ENCODE data around the gene C2CD3.
A peak's percentile ranks its signal among the peaks of the same experiment; 100 is the strongest.

C2CD3 gene

DNA sequence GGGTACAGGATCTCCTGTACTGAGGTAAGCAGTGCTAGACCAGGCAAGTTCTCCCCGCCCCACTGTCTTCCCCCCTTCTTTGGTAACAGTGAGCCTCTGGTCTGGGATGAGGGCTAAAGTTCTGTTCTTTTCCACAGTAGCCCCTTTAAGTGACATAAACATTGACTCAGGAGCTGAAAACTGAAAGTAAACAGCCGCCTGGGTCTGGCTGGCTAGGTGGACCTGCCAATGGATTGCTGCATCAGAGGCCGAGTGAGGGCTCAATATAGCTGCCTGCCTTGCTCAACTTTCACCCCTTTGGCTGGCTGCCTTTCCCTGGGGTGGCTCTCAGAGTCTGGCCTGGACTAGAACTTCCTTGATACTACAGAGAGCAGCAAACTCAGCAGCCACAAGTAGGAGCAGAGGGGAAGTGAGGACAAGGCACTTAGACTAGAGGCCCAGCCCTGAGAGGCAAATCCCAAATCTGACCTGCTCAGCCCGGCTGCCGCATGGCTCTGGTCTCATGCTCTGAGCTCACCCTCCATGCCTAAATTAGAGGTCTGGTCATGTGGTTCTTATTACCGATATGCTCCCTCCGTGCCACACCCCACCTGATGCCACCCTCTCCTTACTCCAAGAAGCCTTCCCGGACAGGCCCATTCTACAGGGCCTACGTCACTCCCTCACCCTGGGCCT, 152.3 kb downstream of the C2CD3 start:
- DNase-seq (ENCODE audit: low read depth) = no peak

DNA sequence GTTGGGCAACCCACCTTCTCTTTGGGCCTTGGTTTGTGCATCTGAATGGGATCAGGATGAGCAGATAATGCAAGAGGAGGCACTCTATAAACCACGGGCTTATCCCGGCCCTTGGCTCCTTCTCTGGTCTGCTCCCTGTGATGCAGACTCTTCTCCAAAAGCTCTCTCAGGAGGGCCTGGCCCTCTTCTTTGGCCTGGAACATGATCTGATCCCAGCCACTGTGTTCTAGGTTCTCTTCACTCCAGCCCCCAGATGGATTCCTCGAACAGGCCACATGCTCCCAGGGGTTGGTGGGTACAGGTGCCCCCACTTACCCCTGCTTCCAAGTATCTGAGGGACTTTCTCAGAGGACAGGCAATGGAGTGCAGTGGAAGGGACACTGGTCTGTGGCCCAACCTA, 153.2 kb downstream of the C2CD3 start:
- DNase-seq (ENCODE audit: low read depth) = no peak

GRCh38 chr11:74015919-74016684, 154.7 kb downstream of the C2CD3 start:
- DNase-seq (ENCODE audit: low read depth) = no peak

DNA sequence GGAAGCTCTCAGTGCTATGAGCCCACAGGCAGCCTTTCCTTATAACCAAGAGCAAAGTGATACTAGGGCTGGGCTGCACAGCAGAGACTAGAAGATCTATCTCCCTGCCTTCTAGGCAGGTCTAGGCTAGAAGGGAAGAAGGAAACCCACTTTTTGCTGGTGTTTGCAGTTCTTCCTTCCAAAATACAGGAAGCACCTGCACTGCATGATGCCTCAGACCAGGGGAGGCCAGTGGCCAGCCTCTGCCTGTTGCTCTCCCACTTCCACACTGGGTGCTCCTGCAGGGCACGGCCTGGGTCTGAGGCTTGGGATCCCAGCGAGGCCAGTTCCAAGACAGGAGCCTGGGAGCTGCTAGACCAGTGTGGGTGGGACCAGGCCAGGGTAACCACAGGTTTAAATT, 155.9 kb downstream of the C2CD3 start:
- no peak for DNase-seq (ENCODE audit: low read depth)

- no peak for DNase-seq (ENCODE audit: low read depth)
These were observed 157.7 kb downstream of the C2CD3 start for GRCh38 chr11:74013141-74013540.

DNA sequence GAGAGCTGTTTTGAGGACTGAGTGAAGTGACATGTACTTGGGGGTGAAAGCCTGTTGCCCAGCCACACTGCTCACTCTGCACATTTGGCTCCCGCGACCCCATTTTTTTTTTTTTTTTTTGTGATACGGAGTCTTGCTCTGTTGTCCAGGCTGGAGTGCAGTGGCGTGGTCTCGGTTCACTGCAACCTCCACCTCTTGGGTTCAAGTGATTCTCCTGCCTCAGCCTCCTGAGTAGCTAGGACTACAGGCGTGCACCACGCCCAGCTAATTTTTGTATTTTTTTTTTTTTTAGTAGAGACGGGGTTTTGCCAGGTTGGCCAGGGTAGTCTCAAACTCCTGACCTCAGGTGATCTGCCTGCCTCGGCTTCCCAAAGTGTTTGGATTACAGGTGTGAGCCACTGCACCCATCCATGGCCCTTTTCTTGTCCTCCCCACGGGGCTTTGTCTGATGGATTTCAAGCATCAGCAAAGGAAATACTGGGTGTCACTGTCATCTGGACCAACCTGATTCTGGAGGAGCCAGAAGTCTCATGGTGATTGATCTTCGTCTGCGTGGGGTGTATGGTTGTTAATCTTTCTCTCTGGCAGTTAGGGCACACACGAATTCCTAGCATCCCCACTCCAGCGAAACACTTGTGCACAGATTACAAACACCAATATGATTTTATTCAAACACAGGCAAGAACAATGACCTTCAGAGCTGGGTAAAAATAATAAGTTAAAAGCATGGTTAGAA, 158.6 kb downstream of the C2CD3 start:
- DNase-seq (ENCODE audit: low read depth) = no peak

DNA sequence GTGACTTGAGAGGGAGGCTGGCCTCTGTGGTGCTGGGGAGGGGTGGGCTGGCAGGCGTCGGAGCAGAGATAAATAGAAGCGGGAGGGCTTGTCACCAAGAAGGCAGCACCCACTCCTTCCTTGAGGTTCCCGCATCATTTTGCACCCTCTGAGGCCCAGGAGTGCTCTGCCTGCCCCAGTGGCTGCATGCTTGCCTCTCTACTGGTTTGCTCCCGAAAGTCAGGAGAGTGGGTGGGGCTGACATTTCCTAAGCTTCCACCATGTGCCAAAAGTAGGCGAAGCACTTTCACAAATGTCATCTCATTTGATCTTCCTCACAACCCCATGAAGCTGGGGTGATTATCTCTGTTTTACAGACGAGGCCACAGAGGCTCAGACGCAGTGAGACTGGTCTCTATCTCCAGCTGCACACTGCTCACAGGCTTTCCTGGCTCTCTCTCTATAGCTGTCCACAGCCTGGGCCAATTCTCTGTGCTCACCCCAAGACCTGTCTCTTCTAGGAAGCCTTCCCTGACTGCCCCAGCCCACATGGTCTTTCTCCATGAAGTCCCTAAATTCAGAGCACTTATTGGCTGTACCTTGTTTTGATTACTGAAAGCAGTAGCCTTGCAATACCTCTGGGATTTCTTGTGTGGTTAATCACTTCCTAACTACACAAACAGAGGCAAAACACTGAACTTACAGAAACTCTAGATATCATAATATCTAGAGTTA, 159.3 kb downstream of the C2CD3 start:
- peak; percentile 29 for DNase-seq (ENCODE audit: low read depth)

- no peak for DNase-seq (ENCODE audit: low read depth)
These were observed 160.2 kb downstream of the C2CD3 start for GRCh38 chr11:74010306-74011300.

DNA sequence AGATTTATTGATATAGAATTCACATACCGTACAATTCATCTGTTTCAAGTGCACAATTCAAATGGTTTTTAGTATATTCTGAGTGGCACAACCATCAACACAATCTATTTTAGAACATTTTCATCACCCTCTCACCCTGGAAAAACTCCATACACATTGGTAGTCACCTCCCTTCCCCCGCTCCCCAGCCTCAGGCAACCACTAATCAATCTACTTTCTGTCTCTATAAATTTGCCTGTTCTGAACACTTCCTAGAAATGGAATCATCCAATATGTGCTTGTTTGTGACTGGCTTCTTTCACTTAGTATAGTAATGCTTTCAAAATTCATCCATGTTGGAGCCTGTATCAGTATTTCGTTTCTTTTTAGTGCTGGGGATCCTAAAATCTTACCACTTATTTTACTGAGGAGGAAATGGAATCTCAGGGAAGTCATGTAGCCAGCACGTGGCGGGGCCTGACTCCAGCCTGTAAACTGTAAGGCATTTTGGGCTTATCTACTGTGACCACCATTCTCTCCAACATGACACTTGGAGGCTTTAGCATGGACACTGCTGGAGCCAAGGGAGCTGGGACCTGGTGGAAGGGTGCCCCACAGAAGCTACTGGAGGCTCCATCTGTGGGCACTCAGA, 161.0 kb downstream of the C2CD3 start:
- no peak for DNase-seq (ENCODE audit: low read depth)

- no peak for DNase-seq (ENCODE audit: low read depth)
These were observed 161.6 kb downstream of the C2CD3 start for GRCh38 chr11:74009230-74009547.

GRCh38 chr11:74008373-74009229, 162.2 kb downstream of the C2CD3 start, which contains the start of gene UCP3:
Gene UCP3 (minus strand): TSS chr11:74009085. CDS start chr11:74007042, 2,043 bp downstream.
- no peak for DNase-seq (ENCODE audit: low read depth)

DNA sequence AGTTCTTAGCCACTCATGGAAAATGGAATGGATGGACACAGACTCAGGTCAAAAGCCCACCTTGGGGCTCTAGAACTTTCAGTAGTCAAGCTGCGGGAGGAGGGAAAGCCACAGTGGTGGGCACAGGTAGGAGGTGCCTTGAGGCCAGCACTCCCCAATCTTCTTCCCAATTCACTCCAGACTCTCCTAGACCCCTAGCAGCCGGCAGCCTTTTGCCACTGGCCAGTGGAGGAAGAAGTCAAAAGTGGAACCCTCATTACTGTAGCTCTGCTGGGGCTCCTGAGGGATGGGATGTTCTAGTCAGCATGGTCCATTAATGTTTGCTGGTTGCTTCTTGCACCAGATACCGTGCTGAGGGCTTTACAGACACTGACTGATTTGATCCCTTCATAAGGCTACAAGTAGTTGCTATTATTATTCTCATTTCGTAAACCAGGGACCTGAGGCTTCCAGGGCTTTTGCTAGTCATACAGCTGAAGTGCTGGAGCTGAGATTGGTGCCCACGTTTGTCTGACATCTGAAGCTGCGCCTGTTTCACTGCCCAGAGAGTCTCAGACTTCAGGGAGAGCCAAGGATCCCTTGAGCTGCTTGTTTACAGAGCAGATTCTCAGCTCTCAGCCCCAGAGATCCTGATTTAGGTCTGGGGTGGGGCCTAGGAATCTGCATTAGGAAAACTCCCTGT, 163.0 kb downstream of the C2CD3 start:
- no peak for DNase-seq (ENCODE audit: low read depth)

DNA sequence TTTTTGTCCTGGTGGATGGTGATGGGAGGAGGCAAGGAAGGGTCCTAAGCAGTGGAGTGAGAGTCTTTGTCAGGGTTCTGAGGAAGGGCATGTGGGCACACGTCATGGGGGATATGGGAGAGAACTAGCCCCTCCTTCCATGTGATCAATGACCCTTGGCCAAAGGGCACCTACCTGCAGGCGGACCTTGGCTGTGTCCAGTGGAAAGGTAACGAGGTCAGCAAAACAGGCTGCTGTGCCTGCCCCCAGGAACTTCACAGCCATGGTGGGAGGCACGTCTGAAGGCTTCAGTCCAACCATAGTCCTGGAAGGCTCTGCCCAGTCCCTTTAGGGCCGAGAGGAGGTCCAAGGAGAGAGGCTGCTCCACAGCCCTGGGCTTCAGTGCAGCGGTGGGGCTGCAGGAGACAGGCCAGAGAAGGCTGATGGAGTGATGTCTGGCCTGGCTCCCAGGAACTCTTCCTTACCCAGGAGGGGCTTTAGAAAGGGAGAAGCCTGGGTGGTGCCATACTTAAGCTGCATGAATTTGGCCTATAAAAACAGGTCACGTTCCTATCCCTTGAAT, 164.0 kb downstream of the C2CD3 start:
- no peak for DNase-seq (ENCODE audit: low read depth)

- DNase-seq (ENCODE audit: low read depth) = no peak
These were observed 164.9 kb downstream of the C2CD3 start for GRCh38 chr11:74005721-74006517.

DNA sequence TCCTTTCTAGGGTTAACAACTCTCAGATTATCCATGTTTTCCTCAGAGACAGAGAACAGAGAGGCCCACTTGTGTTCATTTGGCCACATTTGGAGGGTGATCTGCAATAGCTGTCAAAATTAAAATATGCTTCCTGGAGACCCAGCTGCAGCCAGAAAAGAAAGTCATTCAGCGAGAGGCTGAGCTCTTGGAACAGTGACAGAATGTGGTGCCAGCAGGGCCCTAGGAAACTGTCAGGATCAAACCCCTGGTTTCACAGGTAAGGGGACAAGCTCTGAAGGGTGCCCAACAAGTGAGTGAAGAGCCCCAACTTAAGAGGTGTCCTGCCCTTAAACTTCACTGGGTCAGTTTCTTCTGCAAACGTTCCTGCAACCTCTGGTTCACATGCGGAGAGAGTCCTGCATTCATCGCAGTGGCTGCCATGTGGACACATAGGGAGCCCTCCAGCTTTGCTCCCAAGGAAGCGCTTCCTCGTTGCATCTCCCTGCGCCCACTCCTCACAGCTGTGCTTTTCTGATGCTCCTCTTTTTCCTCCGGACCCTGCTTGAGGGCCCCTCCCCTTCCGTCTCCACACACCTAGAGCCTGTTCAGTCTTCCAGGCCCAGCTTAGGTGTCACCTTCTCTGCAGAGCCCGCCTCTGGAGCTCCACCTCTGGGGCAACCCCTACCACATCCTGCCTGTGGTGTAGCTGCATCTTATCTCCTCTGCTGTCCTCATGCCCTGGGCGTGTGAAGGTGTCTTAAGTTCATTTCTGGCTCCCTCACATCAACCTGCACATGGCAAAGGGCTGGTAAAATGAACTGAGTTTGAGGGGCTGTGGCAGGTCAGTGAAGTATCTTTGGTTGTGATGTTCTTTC, 165.8 kb downstream of the C2CD3 start:
- peak; percentile 66 for DNase-seq (ENCODE audit: low read depth)

DNA sequence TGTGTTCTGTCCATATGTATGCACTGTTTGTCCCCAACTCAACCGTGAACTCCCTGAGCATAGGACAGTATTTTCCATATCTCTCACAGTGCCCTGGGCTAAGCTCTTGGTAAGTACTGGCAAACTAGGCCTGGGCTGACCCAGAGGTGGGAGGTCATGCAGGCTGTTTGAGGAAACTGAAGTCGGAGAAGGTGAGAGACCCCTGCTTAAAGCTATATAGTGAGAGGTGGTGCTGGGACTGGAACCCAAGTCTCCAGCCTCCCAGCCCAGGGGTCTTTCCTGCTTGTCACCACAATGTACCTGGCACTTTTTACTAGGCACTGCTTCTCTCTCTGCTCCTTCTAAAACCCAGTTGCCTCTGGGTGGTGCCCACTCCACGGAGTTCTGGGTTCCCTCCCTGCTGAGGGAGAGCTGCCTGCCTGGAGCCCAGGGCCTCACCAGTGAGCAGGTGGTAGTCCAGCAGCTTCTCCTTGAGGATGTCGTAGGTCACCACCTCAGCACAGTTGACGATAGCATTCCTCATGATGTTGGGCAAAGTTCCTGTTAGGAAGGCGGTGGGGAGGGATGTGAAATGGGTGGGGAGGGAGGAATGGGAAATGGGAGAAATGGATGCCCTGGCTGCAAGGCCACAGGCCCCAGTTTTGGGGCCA, 166.6 kb downstream of the C2CD3 start:
- no peak for DNase-seq (ENCODE audit: low read depth)
